Neural cell (in vitro differentiated cells): ENCODE measurements around the gene WDR19. TPM values are rescaled to one million over a fixed set of nuclear protein-coding genes. Genes with fewer than 3 reads are reported as not detected.

Experiments
- H2AFZ ChIP-seq: fragments of 200-600, 300-800 bp; sonication (generic), shearing (Covaris generic); 2 replicates; pipeline ENCODE4 v1.6.0; 2014; ENCODE audit warnings: low read depth, mild to moderate bottlenecking, antibody characterized with exemption, low read length, moderate library complexity
- H3F3A ChIP-seq: fragments of 200-600 bp; shearing (Covaris generic); 2 replicates; pipeline ENCODE4 v1.6.1; 2016; ENCODE audit warnings: mild to moderate bottlenecking, moderate library complexity, mixed read lengths, antibody characterized with exemption, low read length; ENCODE audit not compliant: insufficient read depth, poor library complexity, severe bottlenecking
- H3K27ac ChIP-seq: fragments of 200-600, 300-800 bp; sonication (generic), shearing (Covaris generic); 2 replicates; pipeline ENCODE4 v1.5.1; 2014; ENCODE audit warnings: mild to moderate bottlenecking, low read length, moderate library complexity
- H3K27me3 ChIP-seq: fragments of 300-800, 200-600 bp; sonication (generic), shearing (Covaris generic); 2 replicates; pipeline ENCODE4 v1.6.0; 2014; ENCODE audit warnings: mild to moderate bottlenecking, low read depth, low read length, moderate library complexity; ENCODE audit not compliant: insufficient read depth
- H3K36me3 ChIP-seq: fragments of 300-800, 200-600 bp; sonication (generic), shearing (Covaris generic); 2 replicates; pipeline ENCODE4 v1.5.1; 2014; ENCODE audit warnings: mild to moderate bottlenecking, antibody characterized with exemption, low read length, moderate library complexity; ENCODE audit not compliant: insufficient read depth
- H3K4me2 ChIP-seq: fragments of 300-800, 200-600 bp; sonication (generic), shearing (Covaris generic); 2 replicates; pipeline ENCODE4 v1.6.0; 2014; ENCODE audit warnings: mild to moderate bottlenecking, low read length
- H3K4me3 ChIP-seq: fragments of 300-800, 200-600 bp; sonication (generic), shearing (Covaris generic); 2 replicates; pipeline ENCODE4 v1.5.1; 2014; ENCODE audit warnings: mild to moderate bottlenecking, low read length, moderate library complexity
- H3K79me2 ChIP-seq: fragments of 200-600 bp; shearing (Covaris generic); replicated peaks from 2 replicates; pipeline ENCODE4 v1.6.0; 2014; ENCODE audit warnings: mild to moderate bottlenecking, low read length, moderate library complexity; ENCODE audit not compliant: insufficient read depth
- H3K9ac ChIP-seq: fragments of 300-800, 200-600 bp; sonication (generic), shearing (Covaris generic); 2 replicates; pipeline ENCODE4 v1.6.1; 2016; ENCODE audit warnings: mild to moderate bottlenecking, low read length, mixed read lengths
- H3K9me2 ChIP-seq: fragments of 200-600 bp; shearing (Covaris generic); 2 replicates; pipeline ENCODE4 v1.6.1; 2016; ENCODE audit warnings: mild to moderate bottlenecking, low read length, mixed read lengths; ENCODE audit not compliant: insufficient read depth
- H3K9me3 ChIP-seq: fragments of 200-600, 300-800 bp; sonication (generic), shearing (Covaris generic); 2 replicates; pipeline ENCODE4 v1.6.1; 2016; ENCODE audit warnings: mild to moderate bottlenecking, mixed run types, low read length, moderate library complexity, mixed read lengths
- H4K20me1 ChIP-seq: fragments of 200-600 bp; shearing (Covaris generic); 2 replicates; pipeline ENCODE4 v1.6.1; 2016; ENCODE audit warnings: mild to moderate bottlenecking, mixed run types; ENCODE audit not compliant: insufficient read depth
- CTCF ChIP-seq: fragments of 450-650 bp; IDR thresholded peaks from 2 replicates; pipeline ENCODE4 v1.5.1; 2014; ENCODE audit warnings: antibody characterized with exemption, mild to moderate bottlenecking, moderate library complexity; ENCODE audit not compliant: poor library complexity, severe bottlenecking
- EP300 ChIP-seq: fragments of 450-650 bp; conservative IDR thresholded peaks from 2 replicates; pipeline ENCODE4 v1.6.1; 2014; ENCODE audit warnings: antibody characterized with exemption, mild to moderate bottlenecking, moderate library complexity; ENCODE audit not compliant: poor library complexity, severe bottlenecking
- EZH2 ChIP-seq: fragments of 200-600, 300-800 bp; shearing (Covaris generic), sonication (generic); IDR thresholded peaks from 2 replicates; pipeline ENCODE4 v1.6.1; 2014; ENCODE audit warnings: antibody characterized with exemption, low read length, borderline replicate concordance, mild to moderate bottlenecking; ENCODE audit not compliant: insufficient read depth, poor library complexity, severe bottlenecking
- MXI1 ChIP-seq: fragments of 450-650 bp; conservative IDR thresholded peaks from 2 replicates; pipeline ENCODE4 v1.6.1; 2014; ENCODE audit warnings: antibody characterized with exemption, mild to moderate bottlenecking; ENCODE audit not compliant: poor library complexity, severe bottlenecking
- POLR2AphosphoS5 ChIP-seq: IDR thresholded peaks from 2 replicates; pipeline ENCODE4 v1.6.1; 2012
- RAD21 ChIP-seq: fragments of 450-650 bp; conservative IDR thresholded peaks from 2 replicates; pipeline ENCODE4 v1.6.1; 2014; ENCODE audit warnings: antibody characterized with exemption, mild to moderate bottlenecking, moderate library complexity
- SMC3 ChIP-seq: fragments of 450-650 bp; conservative IDR thresholded peaks from 2 replicates; pipeline ENCODE4 v1.6.1; 2014; ENCODE audit warnings: antibody characterized with exemption, mild to moderate bottlenecking, moderate library complexity; ENCODE audit not compliant: poor library complexity
- TAF1 ChIP-seq: IDR thresholded peaks from 2 replicates; pipeline ENCODE4 v1.6.1; 2012; ENCODE audit warnings: low read depth
- polyA plus RNA-seq: library from polyadenylated mRNA; depleted of rRNA; stranded (reverse); fragments of >200 nt; gene quantifications from 2 replicates; pipeline ENCODE4 v1.2.3, GENCODE V29; 2014
- TF ChIP-seq, protein P1 (sequence below): IDR thresholded peaks from 2 replicates; pipeline ENCODE4 v1.6.1; 2012; ENCODE audit warnings: borderline replicate concordance

Gene WDR19
- polyA plus RNA-seq, 1 donor from 2014 or later, result 69.9 TPM

DNA sequence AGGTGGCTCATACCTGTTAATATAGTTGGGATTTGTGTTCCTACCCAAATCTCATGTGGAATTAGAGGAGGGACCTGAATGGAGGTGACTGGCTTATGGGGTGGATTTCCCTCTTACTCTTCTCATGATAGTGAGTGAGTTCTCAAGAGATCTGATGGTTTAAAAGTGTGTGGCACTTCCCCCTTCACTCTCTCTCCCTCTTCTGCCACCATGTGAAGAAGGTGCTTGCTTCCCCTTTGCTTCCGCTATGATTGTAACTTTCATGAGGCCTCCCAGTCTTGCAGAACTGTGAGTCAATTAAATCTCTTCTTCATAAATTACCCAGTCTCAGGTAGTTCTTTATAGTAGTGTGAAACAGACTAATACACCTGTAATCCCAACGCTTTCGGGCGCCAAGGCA lies 28.3 kb upstream of the WDR19 start:
- H3K36me3 ChIP-seq, result no peaks in the 10 kb centered on the region
- no peaks in the 10 kb centered on the region for H3K9me2 ChIP-seq
- no peak overlapping the region for H3K4me3 ChIP-seq
- H3K4me2 ChIP-seq, result no peak overlapping the region
- H3K27ac ChIP-seq, result no peak overlapping the region
- no peak for TF ChIP-seq RAD21
- no peak for TF ChIP-seq MXI1
- TF ChIP-seq TAF1, result no peak
- TF ChIP-seq EP300, result no peak
- TF ChIP-seq, protein P1, sequence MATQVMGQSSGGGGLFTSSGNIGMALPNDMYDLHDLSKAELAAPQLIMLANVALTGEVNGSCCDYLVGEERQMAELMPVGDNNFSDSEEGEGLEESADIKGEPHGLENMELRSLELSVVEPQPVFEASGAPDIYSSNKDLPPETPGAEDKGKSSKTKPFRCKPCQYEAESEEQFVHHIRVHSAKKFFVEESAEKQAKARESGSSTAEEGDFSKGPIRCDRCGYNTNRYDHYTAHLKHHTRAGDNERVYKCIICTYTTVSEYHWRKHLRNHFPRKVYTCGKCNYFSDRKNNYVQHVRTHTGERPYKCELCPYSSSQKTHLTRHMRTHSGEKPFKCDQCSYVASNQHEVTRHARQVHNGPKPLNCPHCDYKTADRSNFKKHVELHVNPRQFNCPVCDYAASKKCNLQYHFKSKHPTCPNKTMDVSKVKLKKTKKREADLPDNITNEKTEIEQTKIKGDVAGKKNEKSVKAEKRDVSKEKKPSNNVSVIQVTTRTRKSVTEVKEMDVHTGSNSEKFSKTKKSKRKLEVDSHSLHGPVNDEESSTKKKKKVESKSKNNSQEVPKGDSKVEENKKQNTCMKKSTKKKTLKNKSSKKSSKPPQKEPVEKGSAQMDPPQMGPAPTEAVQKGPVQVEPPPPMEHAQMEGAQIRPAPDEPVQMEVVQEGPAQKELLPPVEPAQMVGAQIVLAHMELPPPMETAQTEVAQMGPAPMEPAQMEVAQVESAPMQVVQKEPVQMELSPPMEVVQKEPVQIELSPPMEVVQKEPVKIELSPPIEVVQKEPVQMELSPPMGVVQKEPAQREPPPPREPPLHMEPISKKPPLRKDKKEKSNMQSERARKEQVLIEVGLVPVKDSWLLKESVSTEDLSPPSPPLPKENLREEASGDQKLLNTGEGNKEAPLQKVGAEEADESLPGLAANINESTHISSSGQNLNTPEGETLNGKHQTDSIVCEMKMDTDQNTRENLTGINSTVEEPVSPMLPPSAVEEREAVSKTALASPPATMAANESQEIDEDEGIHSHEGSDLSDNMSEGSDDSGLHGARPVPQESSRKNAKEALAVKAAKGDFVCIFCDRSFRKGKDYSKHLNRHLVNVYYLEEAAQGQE, result no peak
- TF ChIP-seq EZH2, result no peak
- no peak for TF ChIP-seq CTCF
- no peak for TF ChIP-seq POLR2AphosphoS5
- TF ChIP-seq SMC3, result no peak
- H3F3A ChIP-seq, result no peaks in the 10 kb centered on the region
- H3K27me3 ChIP-seq, result no peaks in the 10 kb centered on the region
- no peak overlapping the region for H3K9ac ChIP-seq
- no peaks in the 10 kb centered on the region for H3K9me3 ChIP-seq
- H4K20me1 ChIP-seq, result no peaks in the 10 kb centered on the region
- H2AFZ ChIP-seq, result no peak overlapping the region
- no peaks in the 10 kb centered on the region for H3K79me2 ChIP-seq

GRCh38 chr4:39157520-39157919 lies 24.8 kb upstream of the WDR19 start:
- H2AFZ ChIP-seq, result no peak overlapping the region
- H3K9me3 ChIP-seq, result no peaks in the 10 kb centered on the region
- no peaks in the 10 kb centered on the region for H3K27me3 ChIP-seq
- H3K36me3 ChIP-seq, result no peaks in the 10 kb centered on the region
- H3K4me2 ChIP-seq, result no peak overlapping the region
- no peaks in the 10 kb centered on the region for H4K20me1 ChIP-seq
- no peaks in the 10 kb centered on the region for H3K79me2 ChIP-seq
- no peaks in the 10 kb centered on the region for H3K9me2 ChIP-seq
- H3K4me3 ChIP-seq, result no peak overlapping the region
- H3K9ac ChIP-seq, result no peak overlapping the region
- TF ChIP-seq RAD21 (no peak), MXI1 (no peak), TAF1 (no peak), EZH2 (no peak), EP300 (no peak), SMC3 (no peak), CTCF (no peak)
- H3F3A ChIP-seq, result no peaks in the 10 kb centered on the region
- H3K27ac ChIP-seq, result no peak overlapping the region
